Activated CD8-positive, alpha-beta T cell treated with anti-CD3 and anti-CD28 coated beads for 36 hours (primary cell): ENCODE results near the gene PRCD. TPM values are rescaled to one million over a fixed set of nuclear protein-coding genes. Genes with fewer than 3 reads are reported as not detected.

Source experiments
- ATAC-seq: fragments of 200-7000 bp; cut with Tn5 transposase; one replicate; pipeline ENCODE4 v1.10.0; 2021; ENCODE audit warnings: mild to moderate bottlenecking, moderate library complexity
- CTCF ChIA-PET: fragments of 350-600 bp; sonication (Branson Sonifier 250); formaldehyde crosslinking; loops from one replicate; lab custom pipeline; 2021; ENCODE audit warnings: antibody characterized with exemption; lab: Charles Lee
- POLR2A ChIA-PET: fragments of 350-600 bp; sonication (Branson Sonifier 250); formaldehyde crosslinking; loops from one replicate; lab custom pipeline; 2021; ENCODE audit warnings: antibody characterized with exemption; lab: Charles Lee
- DNase-seq: peaks from one replicate; pipeline ENCODE4 v3.0.0-alpha.2; 2020
- H3K27ac Mint-ChIP-seq: one replicate; pipeline ENCODE4 v1.8.0; 2021; ENCODE audit warnings: mild to moderate bottlenecking, mixed read lengths
- H3K27me3 Mint-ChIP-seq: one replicate; pipeline ENCODE4 v1.8.0; 2021; ENCODE audit warnings: mixed read lengths
- H3K36me3 Mint-ChIP-seq: one replicate; pipeline ENCODE4 v1.8.0; 2021; ENCODE audit warnings: low read depth, mixed read lengths
- H3K4me1 Mint-ChIP-seq: one replicate; pipeline ENCODE4 v1.8.0; 2021; ENCODE audit warnings: low read depth, mixed read lengths
- H3K4me3 Mint-ChIP-seq: one replicate; pipeline ENCODE4 v1.8.0; 2021; ENCODE audit warnings: mild to moderate bottlenecking, moderate library complexity, mixed read lengths
- H3K9me3 Mint-ChIP-seq: one replicate; pipeline ENCODE4 v1.8.0; 2021; ENCODE audit warnings: mixed read lengths
- CTCF ChIP-seq: fragments of 200-600 bp; IDR thresholded peaks from one replicate; pipeline ENCODE4 v1.8.0; 2022; ENCODE audit warnings: antibody characterized with exemption, mild to moderate bottlenecking
- intact Hi-C: fragments of 100-400 bp; cut with micrococcal nuclease; formaldehyde crosslinking; loops from one replicate; pipeline ENCODE4 v1.10.0; 2022
- total RNA-seq, 2 experiments: library from RNA; stranded (reverse); gene quantifications; one replicate each; pipeline ENCODE4 v1.2.3, GENCODE V29; 2021

Gene PRCD
- total RNA-seq, 2 experiments from 2014 or later: not detected

GRCh38 chr17:76492989-76493501 is 46.8 kb upstream of the PRCD start:
- H3K27ac Mint-ChIP-seq: peak overlapping the region; percentile 90
- TF ChIP-seq CTCF: no peak
- H3K36me3 Mint-ChIP-seq: no peaks in the 10 kb centered on the region
- ChIA-PET POLR2A (interaction anchor here (1.0 to 3.0 kb wide), 6 partner anchors 10 to 41 kb away, joined by 3 to 7 read pairs (median 3); partner anchors contain the start of gene UBE2O), CTCF (interaction anchor here (0.8 to 3.8 kb wide), 9 partner anchors 9 to 108 kb away, joined by 3 to 22 read pairs (median 4); partner anchors contain the start of gene AANAT)
- peaks cover 55% of the 10 kb centered on the region for H3K4me1 Mint-ChIP-seq
- DNase-seq (peak; percentile 80), ATAC-seq (peak; percentile 64)
- peak overlapping the region; percentile 58 for H3K4me3 Mint-ChIP-seq
- H3K9me3 Mint-ChIP-seq: no peaks in the 10 kb centered on the region
- intact Hi-C loops: no loop called here
- no peaks in the 10 kb centered on the region for H3K27me3 Mint-ChIP-seq

GRCh38 chr17:76493505-76494167 is 46.2 kb upstream of the PRCD start:
- Mint-ChIP-seq H3K27me3 (no peaks in the 10 kb centered on the region), H3K9me3 (no peaks in the 10 kb centered on the region), H3K4me3 (peak overlapping the region; percentile 58), H3K4me1 (peaks cover 58% of the 10 kb centered on the region), H3K36me3 (no peaks in the 10 kb centered on the region), H3K27ac (peak overlapping the region; percentile 90)
- peak; percentile 54 for DNase-seq
- no peak for TF ChIP-seq CTCF
- ATAC-seq: peak; percentile 4
- CTCF ChIA-PET: interaction anchor here (0.8 to 3.8 kb wide), 8 partner anchors 9 to 96 kb away, joined by 3 to 22 read pairs (median 4); partner anchors contain the start of gene AANAT
- POLR2A ChIA-PET: interaction anchor here (1.4 to 3.0 kb wide), 4 partner anchors 9 to 42 kb away, joined by 3 to 7 read pairs (median 3); partner anchors contain the start of gene UBE2O
- intact Hi-C loops: no loop called here

- Mint-ChIP-seq H3K9me3 (no peaks in the 10 kb centered on the region), H3K4me1 (peaks cover 67% of the 10 kb centered on the region), H3K27me3 (no peaks in the 10 kb centered on the region), H3K4me3 (no peak overlapping the region), H3K27ac (no peak overlapping the region), H3K36me3 (no peaks in the 10 kb centered on the region)
- DNase-seq (no peak), ATAC-seq (no peak)
- no peak for TF ChIP-seq CTCF
- CTCF ChIA-PET: interaction anchor here (1.0 kb wide), 1 partner anchor 87 kb away, joined by 4 read pairs; no protein-coding TSS in a partner anchor
- POLR2A ChIA-PET: interaction anchor here (0.8 to 1.3 kb wide), 4 partner anchors 10 to 111 kb away, joined by 3 to 5 read pairs (median 4); partner anchors contain the start of gene SPHK1
- intact Hi-C loops: no loop called here
These were observed 44.0 kb upstream of the PRCD start for GRCh38 chr17:76495663-76496400.

- H3K27ac Mint-ChIP-seq: no peak overlapping the region
- intact Hi-C loops: no loop called here
- POLR2A ChIA-PET: interaction anchor here (0.8 to 1.3 kb wide), 3 partner anchors 46 to 112 kb away, joined by 3 to 5 read pairs (median 4); partner anchors contain the start of gene SPHK1
- H3K36me3 Mint-ChIP-seq: no peaks in the 10 kb centered on the region
- CTCF ChIA-PET: interaction anchor here (1.2 kb wide), 1 partner anchor 89 kb away, joined by 3 read pairs; no protein-coding TSS in a partner anchor
- no peak overlapping the region for H3K4me3 Mint-ChIP-seq
- TF ChIP-seq CTCF: no peak
- H3K9me3 Mint-ChIP-seq: no peaks in the 10 kb centered on the region
- DNase-seq: peak; percentile 20
- H3K27me3 Mint-ChIP-seq: no peaks in the 10 kb centered on the region
- ATAC-seq: no peak
- peaks cover 64% of the 10 kb centered on the region for H3K4me1 Mint-ChIP-seq
These were observed 43.4 kb upstream of the PRCD start for GRCh38 chr17:76496464-76496863.
